Vagina (tissue), 2 donors: Measurements from ENCODE around the gene B4GALT2. TPM values are rescaled to one million over a fixed set of nuclear protein-coding genes. Genes with fewer than 3 reads are reported as not detected.

ENCODE experiments used
- DNase-seq, 2 donors: peaks; one replicate each; pipeline ENCODE4 v3.0.0-alpha.2; 2017; ENCODE audit errors: extremely low spot score in 2 of 2
- H3K27ac ChIP-seq: fragments of 200-600 bp; sonication (generic); one replicate; pipeline ENCODE4 v1.5.1; 2019
- H3K27me3 ChIP-seq: fragments of 200-600 bp; sonication (generic); one replicate; pipeline ENCODE4 v1.5.1; 2019
- H3K36me3 ChIP-seq, 2 donors: fragments of 200-600 bp; sonication (generic); one replicate each; pipeline ENCODE4 v1.5.1; 2017 to 2019
- H3K4me1 ChIP-seq: fragments of 200-600 bp; sonication (generic); one replicate; pipeline ENCODE4 v1.5.1; 2019
- H3K4me3 ChIP-seq, 2 donors: fragments of 200-600 bp; sonication (generic); 1 replicate in 1 of 2; 2 replicates in 1 of 2; pipeline ENCODE4 v1.5.1; 2016 to 2019
- H3K9me3 ChIP-seq: fragments of 200-600 bp; sonication (generic); one replicate; pipeline ENCODE4 v1.5.1; 2019
- CTCF ChIP-seq, 3 experiments: fragments of 450-650 bp in 2 of 3; fragments of 200-600 bp in 1 of 3; sonication (generic) in 1 of 3; IDR thresholded peaks; one replicate each; pipeline ENCODE4 v1.5.1; 2017 to 2019; ENCODE audit warnings: antibody characterized with exemption in 3 of 3, mild to moderate bottlenecking in 2 of 3, moderate library complexity in 2 of 3
- POLR2A ChIP-seq, 2 donors: fragments of 450-650 bp; IDR thresholded peaks; one replicate each; pipeline ENCODE4 v1.6.1; 2017; ENCODE audit warnings: antibody characterized with exemption in 2 of 2, mild to moderate bottlenecking in 2 of 2, moderate library complexity in 2 of 2
- POLR2AphosphoS5 ChIP-seq, 2 donors: sonication (generic); formaldehyde crosslinking; IDR thresholded peaks; one replicate each; pipeline ENCODE4 v1.9.0; 2017; ENCODE audit warnings: antibody characterized with exemption in 2 of 2, mild to moderate bottlenecking in 2 of 2, low read depth in 1 of 2; ENCODE audit not compliant: insufficient read depth in 1 of 2
- intact Hi-C: fragments of 100-400 bp; cut with DNase I; formaldehyde crosslinking; loops from one replicate; pipeline ENCODE4 v1.15.1; 2023
- total RNA-seq: library from RNA; depleted of rRNA; stranded (reverse); fragments of >200 nt; gene quantifications from one replicate; pipeline ENCODE4 v1.2.3, GENCODE V29; 2016

The B4GALT2 gene
- total RNA-seq, 1 donor from 2014 or later = 31.4 TPM

GRCh38 chr1:43953361-43953760, 25.6 kb upstream of the B4GALT2 start:
- Histone ChIP-seq H3K4me3 (no peak overlapping the region), H3K4me1 (peaks cover 8% of the 10 kb centered on the region), H3K36me3 (peaks cover 0 to 17% of the 10 kb centered on the region in 2 donors), H3K9me3 (no peaks in the 10 kb centered on the region), H3K27ac (no peak overlapping the region), H3K27me3 (no peaks in the 10 kb centered on the region)
- intact Hi-C loops = no loop called here
- DNase-seq = no peak
- TF ChIP-seq POLR2A (IDR thresholded peaks at IDR 0.05) (no peak), POLR2AphosphoS5 (IDR thresholded peaks at IDR 0.05; ENCODE audit: insufficient read depth in 1 of 2, low read depth in 1 of 2) (no peak), CTCF (IDR thresholded peaks at IDR 0.05) (no peak)

GRCh38 chr1:43954036-43954435, 25.0 kb upstream of the B4GALT2 start:
- H3K36me3 ChIP-seq = peaks cover 0 to 24% of the 10 kb centered on the region in 2 donors
- intact Hi-C loops = no loop called here
- DNase-seq = no peak

GRCh38 chr1:43956234-43956633, 22.8 kb upstream of the B4GALT2 start:
- no peak for DNase-seq
- intact Hi-C loops = no loop called here
- Histone ChIP-seq H3K36me3 (peaks cover 0 to 42% of the 10 kb centered on the region in 2 donors), H3K4me1 (no peaks in the 10 kb centered on the region), H3K9me3 (no peaks in the 10 kb centered on the region), H3K27me3 (no peaks in the 10 kb centered on the region), H3K4me3 (no peak overlapping the region), H3K27ac (no peak overlapping the region)
- TF ChIP-seq POLR2A (IDR thresholded peaks at IDR 0.05) (no peak), CTCF (IDR thresholded peaks at IDR 0.05) (no peak), POLR2AphosphoS5 (IDR thresholded peaks at IDR 0.05; ENCODE audit: insufficient read depth in 1 of 2, low read depth in 1 of 2) (no peak)

More at GRCh38 chr1:43954036-43954435, 25.0 kb upstream of the B4GALT2 start:
- H3K4me3 ChIP-seq = no peak overlapping the region
- H3K27me3 ChIP-seq = no peaks in the 10 kb centered on the region
- peaks cover under 1% of the 10 kb centered on the region for H3K4me1 ChIP-seq
- TF ChIP-seq CTCF (IDR thresholded peaks at IDR 0.05) (no peak), POLR2AphosphoS5 (IDR thresholded peaks at IDR 0.05; ENCODE audit: insufficient read depth in 1 of 2, low read depth in 1 of 2) (no peak), POLR2A (IDR thresholded peaks at IDR 0.05) (no peak)
- no peak overlapping the region for H3K27ac ChIP-seq
- H3K9me3 ChIP-seq = no peaks in the 10 kb centered on the region

GRCh38 chr1:43957407-43958040, 21.5 kb upstream of the B4GALT2 start:
- Histone ChIP-seq H3K27ac (no peak overlapping the region), H3K4me1 (no peaks in the 10 kb centered on the region), H3K36me3 (peaks cover 0 to 42% of the 10 kb centered on the region in 2 donors), H3K27me3 (no peaks in the 10 kb centered on the region), H3K9me3 (no peaks in the 10 kb centered on the region), H3K4me3 (no peak overlapping the region)
- intact Hi-C loops = no loop called here
- no peak for TF ChIP-seq CTCF (IDR thresholded peaks at IDR 0.05)
- no peak for TF ChIP-seq POLR2AphosphoS5 (IDR thresholded peaks at IDR 0.05; ENCODE audit: insufficient read depth in 1 of 2, low read depth in 1 of 2)
- TF ChIP-seq POLR2A (IDR thresholded peaks at IDR 0.05) = no peak
- no peak for DNase-seq
